ENCODE results near the gene KSR2. TPM values are rescaled to one million over a fixed set of nuclear protein-coding genes. Genes with fewer than 3 reads are reported as not detected.

KSR2 gene
- total and polyA plus RNA-seq, 2 of the 4 experiments (the other 2 are of a cell fraction) = not detected

DNA sequence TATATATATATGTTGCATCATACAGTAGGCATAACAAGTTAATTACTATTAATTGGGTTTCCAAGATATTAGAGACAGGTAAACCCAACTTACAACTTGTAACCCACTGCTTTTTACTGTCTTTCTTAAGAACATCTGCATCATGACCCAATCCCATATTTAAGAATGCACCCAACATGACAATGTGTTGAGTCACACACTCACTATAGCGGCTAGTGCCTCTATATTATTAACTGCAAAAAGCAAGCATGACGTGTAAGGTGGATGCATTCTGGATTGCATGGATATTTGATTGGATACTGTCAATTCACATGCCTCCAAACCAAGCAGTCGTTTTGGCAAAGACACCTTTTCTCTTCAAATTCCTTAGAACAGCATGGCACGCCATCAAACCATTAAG is 68.2 kb downstream of the KSR2 start:
- Histone ChIP-seq H3K79me1 (ENCODE audit: low read depth in 1 of 2, low read length in 2 of 2) (no peaks in the 10 kb centered on the region), H3K9ac (ENCODE audit: low read depth, low read length) (no peak overlapping the region), H3K9me3 (ENCODE audit: control insufficient read depth, insufficient read depth, low read length) (peaks cover 5% of the 10 kb centered on the region), H3K56ac (ENCODE audit: extremely low read depth, insufficient read depth, low read length) (no peak overlapping the region), H2BK5ac (ENCODE audit: low read depth, low read length, poor library complexity, severe bottlenecking) (no peak overlapping the region), H2AK9ac (replicated peaks; ENCODE audit: low read depth, low read length, poor library complexity) (no peak overlapping the region), H4K8ac (ENCODE audit: low read depth in 2 of 2, low read length in 2 of 2) (no peak overlapping the region), H3K9me1 (ENCODE audit: insufficient read depth, low read length) (no peaks in the 10 kb centered on the region), H4K20me1 (ENCODE audit: insufficient read depth, low read length) (no peaks in the 10 kb centered on the region), H3K4me2 (ENCODE audit: low read depth, low read length) (no peak overlapping the region), H3K4me3 (ENCODE audit: insufficient read depth, low read depth, low read length) (no peak overlapping the region), H3K23ac (ENCODE audit: low read depth, low read length) (no peak overlapping the region), H4K5ac (ENCODE audit: low read depth, low read length) (no peak overlapping the region), H2BK120ac (ENCODE audit: low read depth, low read length) (no peak overlapping the region), H2AFZ (replicated peaks; ENCODE audit: low read length, poor library complexity) (no peak overlapping the region), H3K27ac (ENCODE audit: insufficient read depth, low read length) (no peak overlapping the region), H3K36me3 (ENCODE audit: control insufficient read depth, insufficient read depth, low read length) (no peaks in the 10 kb centered on the region), H2BK20ac (ENCODE audit: low read depth, low read length) (no peak overlapping the region), H3K4me1 (ENCODE audit: control insufficient read depth, insufficient read depth, low read length) (no peaks in the 10 kb centered on the region), H2AK5ac (ENCODE audit: low read depth, low read length) (no peak overlapping the region), H3K27me3 (ENCODE audit: control insufficient read depth, insufficient read depth, low read length) (no peaks in the 10 kb centered on the region), H2BK15ac (ENCODE audit: low read depth, low read length) (no peak overlapping the region), H4K91ac (ENCODE audit: insufficient read depth, low read depth, low read length) (no peak overlapping the region), H3K14ac (replicated peaks; ENCODE audit: low read depth, low read length) (no peak overlapping the region), H3K4ac (ENCODE audit: low read depth, low read length) (no peak overlapping the region), H3K18ac (ENCODE audit: low read depth, low read length) (no peak overlapping the region)
- dilution Hi-C loops (cut with HindIII; ENCODE audit: low sequenced_read_pairs, unreplicated experiment) = no loop called here
- ATAC-seq (ENCODE audit: low read depth) (no peak), DNase-seq (peak; percentile 8)
- in situ Hi-C loops (cut with MboI; ENCODE audit: low sequenced_read_pairs) = no loop called here
- TF ChIP-seq POLR2A (IDR thresholded peaks at IDR 0.05; ENCODE audit: low read depth, low read length) = no peak
- TF ChIP-seq MAFK (IDR thresholded peaks at IDR 0.05; ENCODE audit: low read depth, low read length) = no peak
- TF ChIP-seq, protein P1, sequence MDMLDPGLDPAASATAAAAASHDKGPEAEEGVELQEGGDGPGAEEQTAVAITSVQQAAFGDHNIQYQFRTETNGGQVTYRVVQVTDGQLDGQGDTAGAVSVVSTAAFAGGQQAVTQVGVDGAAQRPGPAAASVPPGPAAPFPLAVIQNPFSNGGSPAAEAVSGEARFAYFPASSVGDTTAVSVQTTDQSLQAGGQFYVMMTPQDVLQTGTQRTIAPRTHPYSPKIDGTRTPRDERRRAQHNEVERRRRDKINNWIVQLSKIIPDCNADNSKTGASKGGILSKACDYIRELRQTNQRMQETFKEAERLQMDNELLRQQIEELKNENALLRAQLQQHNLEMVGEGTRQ (IDR thresholded peaks at IDR 0.05; ENCODE audit: low read depth, low read length) = no peak
- no peak for TF ChIP-seq RFX5 (IDR thresholded peaks at IDR 0.05; ENCODE audit: low read depth, low read length)
- TF ChIP-seq, protein P2, sequence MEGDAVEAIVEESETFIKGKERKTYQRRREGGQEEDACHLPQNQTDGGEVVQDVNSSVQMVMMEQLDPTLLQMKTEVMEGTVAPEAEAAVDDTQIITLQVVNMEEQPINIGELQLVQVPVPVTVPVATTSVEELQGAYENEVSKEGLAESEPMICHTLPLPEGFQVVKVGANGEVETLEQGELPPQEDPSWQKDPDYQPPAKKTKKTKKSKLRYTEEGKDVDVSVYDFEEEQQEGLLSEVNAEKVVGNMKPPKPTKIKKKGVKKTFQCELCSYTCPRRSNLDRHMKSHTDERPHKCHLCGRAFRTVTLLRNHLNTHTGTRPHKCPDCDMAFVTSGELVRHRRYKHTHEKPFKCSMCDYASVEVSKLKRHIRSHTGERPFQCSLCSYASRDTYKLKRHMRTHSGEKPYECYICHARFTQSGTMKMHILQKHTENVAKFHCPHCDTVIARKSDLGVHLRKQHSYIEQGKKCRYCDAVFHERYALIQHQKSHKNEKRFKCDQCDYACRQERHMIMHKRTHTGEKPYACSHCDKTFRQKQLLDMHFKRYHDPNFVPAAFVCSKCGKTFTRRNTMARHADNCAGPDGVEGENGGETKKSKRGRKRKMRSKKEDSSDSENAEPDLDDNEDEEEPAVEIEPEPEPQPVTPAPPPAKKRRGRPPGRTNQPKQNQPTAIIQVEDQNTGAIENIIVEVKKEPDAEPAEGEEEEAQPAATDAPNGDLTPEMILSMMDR (conservative IDR thresholded peaks at IDR 0.05; ENCODE audit: low read depth, low read length) = no peak
- no peak for TF ChIP-seq CHD1 (IDR thresholded peaks at IDR 0.05; ENCODE audit: low read depth, low read length)
- no peak for TF ChIP-seq MAZ (IDR thresholded peaks at IDR 0.05; ENCODE audit: borderline replicate concordance, low read depth, low read length)
- no peak for TF ChIP-seq BHLHE40 (IDR thresholded peaks at IDR 0.05; ENCODE audit: low read depth, low read length)
- TF ChIP-seq MXI1 (IDR thresholded peaks at IDR 0.05; ENCODE audit: borderline replicate concordance, low read depth, low read length) = no peak
- TF ChIP-seq SMC3 (IDR thresholded peaks at IDR 0.05; ENCODE audit: low read depth, low read length) = no peak
- no peak for TF ChIP-seq NFE2L2 (IDR thresholded peaks at IDR 0.05; ENCODE audit: low read depth, low read length)
- TF ChIP-seq, protein P3, sequence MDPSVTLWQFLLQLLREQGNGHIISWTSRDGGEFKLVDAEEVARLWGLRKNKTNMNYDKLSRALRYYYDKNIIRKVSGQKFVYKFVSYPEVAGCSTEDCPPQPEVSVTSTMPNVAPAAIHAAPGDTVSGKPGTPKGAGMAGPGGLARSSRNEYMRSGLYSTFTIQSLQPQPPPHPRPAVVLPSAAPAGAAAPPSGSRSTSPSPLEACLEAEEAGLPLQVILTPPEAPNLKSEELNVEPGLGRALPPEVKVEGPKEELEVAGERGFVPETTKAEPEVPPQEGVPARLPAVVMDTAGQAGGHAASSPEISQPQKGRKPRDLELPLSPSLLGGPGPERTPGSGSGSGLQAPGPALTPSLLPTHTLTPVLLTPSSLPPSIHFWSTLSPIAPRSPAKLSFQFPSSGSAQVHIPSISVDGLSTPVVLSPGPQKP (IDR thresholded peaks at IDR 0.05; ENCODE audit: borderline replicate concordance, low read depth, low read length) = no peak
- no peak for TF ChIP-seq CEBPB (IDR thresholded peaks at IDR 0.05; ENCODE audit: low read depth, low read length)
- no peak for TF ChIP-seq FOS (IDR thresholded peaks at IDR 0.05; ENCODE audit: low read depth, low read length)
- no peak for TF ChIP-seq RCOR1 (IDR thresholded peaks at IDR 0.05; ENCODE audit: insufficient replicate concordance, low read length)
- POLR2A ChIA-PET (ENCODE audit: unreplicated experiment) = no interaction called here
- no CpG with 5 or more reads among the region's 4 CpGs for WGBS, 2 experiments (ENCODE audit: extremely low coverage in 2 of 2, insufficient read length in 1 of 2)
- CTCF ChIA-PET = no interaction called here
- intact Hi-C loops (cut with micrococcal nuclease) = no loop called here
- no TSS peak for BruUV-seq (replicated peaks)

Measured in IMR-90 (cell line).